Sigmoid colon (tissue), 4 donors: ENCODE measurements around the gene WDR6.

Source experiments
- EP300 ChIP-seq, 4 donors: sonication (generic); formaldehyde crosslinking; IDR thresholded peaks; one replicate each; pipeline ENCODE4 v1.6.1; 2017; ENCODE audit warnings: antibody characterized with exemption in 4 of 4
- POLR2A ChIP-seq, 2 donors: fragments of 450-650 bp; IDR thresholded peaks; one replicate each; pipeline ENCODE4 v1.6.1; 2016; ENCODE audit warnings: antibody characterized with exemption in 2 of 2, mild to moderate bottlenecking in 2 of 2, moderate library complexity in 2 of 2
- POLR2AphosphoS5 ChIP-seq, 4 donors: sonication (generic); formaldehyde crosslinking; IDR thresholded peaks; one replicate each; pipeline ENCODE4 v1.6.1; 2017; ENCODE audit warnings: antibody characterized with exemption in 4 of 4
- TF ChIP-seq, protein P1 (sequence below), 4 experiments: fragments of 450-650 bp in 3 of 4; fragments of 200-600 bp in 1 of 4; IDR thresholded peaks; one replicate each; pipeline ENCODE4 v1.5.1; 2016 to 2019; ENCODE audit warnings: antibody characterized with exemption in 4 of 4, mild to moderate bottlenecking in 3 of 4, moderate library complexity in 2 of 4

DNA sequence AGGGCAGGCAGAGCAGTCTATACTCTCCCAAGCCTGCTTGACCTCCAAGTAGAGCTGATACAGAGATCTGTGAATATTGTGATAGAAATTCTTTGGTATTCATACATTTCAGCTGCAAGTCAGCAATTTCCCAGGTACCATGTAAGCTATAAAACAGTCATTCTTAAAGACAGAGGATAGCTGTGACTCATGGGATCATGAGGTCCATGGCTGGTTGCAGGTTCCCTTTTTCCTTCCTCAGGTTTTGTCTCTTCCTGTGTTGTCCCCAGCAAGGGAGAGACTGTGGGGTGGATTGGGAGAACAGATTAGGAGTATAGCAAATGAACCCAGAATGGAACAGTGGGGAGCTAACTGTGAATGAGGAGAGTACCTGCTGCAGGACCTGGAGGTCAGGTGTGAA lies 22.5 kb upstream of the WDR6 start:
- TF ChIP-seq POLR2A (IDR thresholded peaks at IDR 0.05) (no peak), POLR2AphosphoS5 (IDR thresholded peaks at IDR 0.05) (no peak), EP300 (IDR thresholded peaks at IDR 0.05) (no peak)
- TF ChIP-seq, protein P1, sequence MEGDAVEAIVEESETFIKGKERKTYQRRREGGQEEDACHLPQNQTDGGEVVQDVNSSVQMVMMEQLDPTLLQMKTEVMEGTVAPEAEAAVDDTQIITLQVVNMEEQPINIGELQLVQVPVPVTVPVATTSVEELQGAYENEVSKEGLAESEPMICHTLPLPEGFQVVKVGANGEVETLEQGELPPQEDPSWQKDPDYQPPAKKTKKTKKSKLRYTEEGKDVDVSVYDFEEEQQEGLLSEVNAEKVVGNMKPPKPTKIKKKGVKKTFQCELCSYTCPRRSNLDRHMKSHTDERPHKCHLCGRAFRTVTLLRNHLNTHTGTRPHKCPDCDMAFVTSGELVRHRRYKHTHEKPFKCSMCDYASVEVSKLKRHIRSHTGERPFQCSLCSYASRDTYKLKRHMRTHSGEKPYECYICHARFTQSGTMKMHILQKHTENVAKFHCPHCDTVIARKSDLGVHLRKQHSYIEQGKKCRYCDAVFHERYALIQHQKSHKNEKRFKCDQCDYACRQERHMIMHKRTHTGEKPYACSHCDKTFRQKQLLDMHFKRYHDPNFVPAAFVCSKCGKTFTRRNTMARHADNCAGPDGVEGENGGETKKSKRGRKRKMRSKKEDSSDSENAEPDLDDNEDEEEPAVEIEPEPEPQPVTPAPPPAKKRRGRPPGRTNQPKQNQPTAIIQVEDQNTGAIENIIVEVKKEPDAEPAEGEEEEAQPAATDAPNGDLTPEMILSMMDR (IDR thresholded peaks at IDR 0.05): no peak
